HL-60 (cell line): Measurements from ENCODE around the gene DNMT1.
"Not testable (repeated sequence)": the region's sequence is repeated elsewhere in the genome, so short reads cannot be mapped to it uniquely, and the experiment has no call there.

Experiments
- GABPA ChIP-seq: IDR thresholded peaks from 2 replicates; pipeline ENCODE4 v1.6.1; 2012; ENCODE audit warnings: low read depth
- POLR2AphosphoS5 ChIP-seq: IDR thresholded peaks from 2 replicates; pipeline ENCODE4 v1.6.1; 2012; ENCODE audit warnings: low read depth
- REST ChIP-seq: IDR thresholded peaks from 2 replicates; pipeline ENCODE4 v1.6.1; 2012; ENCODE audit warnings: low read depth; ENCODE audit not compliant: insufficient replicate concordance
- SPI1 ChIP-seq: IDR thresholded peaks from 2 replicates; pipeline ENCODE4 v1.6.1; 2012; ENCODE audit warnings: low read depth, mild to moderate bottlenecking, borderline replicate concordance
- TF ChIP-seq, protein P1 (sequence below): IDR thresholded peaks from one replicate; pipeline ENCODE4 v1.5.1; 2011; ENCODE audit warnings: low read length, control low read depth, inconsistent platforms; ENCODE audit not compliant: insufficient read depth

GRCh38 chr19:10166501-10166900 lies 28.3 kb downstream of the DNMT1 start:
- TF ChIP-seq, protein P1, sequence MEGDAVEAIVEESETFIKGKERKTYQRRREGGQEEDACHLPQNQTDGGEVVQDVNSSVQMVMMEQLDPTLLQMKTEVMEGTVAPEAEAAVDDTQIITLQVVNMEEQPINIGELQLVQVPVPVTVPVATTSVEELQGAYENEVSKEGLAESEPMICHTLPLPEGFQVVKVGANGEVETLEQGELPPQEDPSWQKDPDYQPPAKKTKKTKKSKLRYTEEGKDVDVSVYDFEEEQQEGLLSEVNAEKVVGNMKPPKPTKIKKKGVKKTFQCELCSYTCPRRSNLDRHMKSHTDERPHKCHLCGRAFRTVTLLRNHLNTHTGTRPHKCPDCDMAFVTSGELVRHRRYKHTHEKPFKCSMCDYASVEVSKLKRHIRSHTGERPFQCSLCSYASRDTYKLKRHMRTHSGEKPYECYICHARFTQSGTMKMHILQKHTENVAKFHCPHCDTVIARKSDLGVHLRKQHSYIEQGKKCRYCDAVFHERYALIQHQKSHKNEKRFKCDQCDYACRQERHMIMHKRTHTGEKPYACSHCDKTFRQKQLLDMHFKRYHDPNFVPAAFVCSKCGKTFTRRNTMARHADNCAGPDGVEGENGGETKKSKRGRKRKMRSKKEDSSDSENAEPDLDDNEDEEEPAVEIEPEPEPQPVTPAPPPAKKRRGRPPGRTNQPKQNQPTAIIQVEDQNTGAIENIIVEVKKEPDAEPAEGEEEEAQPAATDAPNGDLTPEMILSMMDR = not testable (repeated sequence)
- TF ChIP-seq GABPA, POLR2AphosphoS5, REST, SPI1: not testable (repeated sequence)
